ENCODE results near the gene PPP6R3.
A peak's percentile ranks its signal among the peaks of the same experiment; 100 is the strongest.
"Not testable (repeated sequence)": the region's sequence is repeated elsewhere in the genome, so short reads cannot be mapped to it uniquely, and the experiment has no call there.

Gene PPP6R3

DNA sequence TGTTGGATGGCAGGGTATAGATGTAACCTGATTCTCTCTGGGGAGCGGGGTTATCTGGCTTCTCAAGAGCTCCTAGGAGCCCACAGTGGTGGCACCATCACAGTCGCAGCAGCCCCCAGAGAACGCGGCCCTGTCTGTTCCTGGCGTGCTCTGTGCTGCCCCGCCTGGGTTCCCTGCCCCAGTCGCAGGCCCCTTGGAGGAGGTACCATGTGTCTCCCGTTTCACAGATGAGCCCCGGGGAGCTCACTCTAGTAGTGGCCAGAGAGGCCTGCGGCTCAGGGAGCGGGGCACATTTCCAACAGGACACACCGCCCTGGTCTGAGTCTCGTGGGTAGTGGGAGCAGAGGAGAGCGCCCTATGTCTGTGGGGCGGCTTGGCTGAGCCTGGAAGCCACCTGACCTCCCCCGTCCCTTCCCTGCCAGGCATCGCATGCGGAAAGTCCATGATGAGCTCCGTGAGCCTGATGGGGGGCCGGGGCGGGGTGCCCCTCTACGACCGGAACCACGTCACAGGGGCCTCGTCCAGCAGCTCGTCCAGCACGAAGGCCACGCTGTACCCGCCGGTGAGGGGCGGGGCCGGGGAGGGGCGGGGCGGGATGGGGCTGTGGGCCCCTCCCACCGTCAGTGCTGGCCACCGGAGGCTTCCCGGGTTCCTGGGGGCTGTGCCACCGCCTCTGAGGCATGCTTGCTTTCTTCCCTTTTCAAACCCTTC, 21.0 kb upstream of the PPP6R3 start:
- Histone ChIP-seq H3K4me3 (no peak overlapping the region), H3K27me3 (ENCODE audit: low read depth) (no peaks in the 10 kb centered on the region), H3K4me1 (0 out of 2 replicates have a peak, but pooled peaks cover 2% of the 10 kb centered on the region), H3K9me3 (no peaks in the 10 kb centered on the region), H3K36me3 (replicated peaks) (peaks cover 22% of the 10 kb centered on the region; the same call in 1 of the 2 replicates)
- in situ Hi-C loops (cut with MboI; ENCODE audit: low sequenced_read_pairs) = loop anchor here (10.0 kb wide), 1 partner anchor 185 kb away; no protein-coding TSS in a partner anchor
- no peak for DNase-seq (ENCODE audit: low spot score in 2 of 2)

DNA sequence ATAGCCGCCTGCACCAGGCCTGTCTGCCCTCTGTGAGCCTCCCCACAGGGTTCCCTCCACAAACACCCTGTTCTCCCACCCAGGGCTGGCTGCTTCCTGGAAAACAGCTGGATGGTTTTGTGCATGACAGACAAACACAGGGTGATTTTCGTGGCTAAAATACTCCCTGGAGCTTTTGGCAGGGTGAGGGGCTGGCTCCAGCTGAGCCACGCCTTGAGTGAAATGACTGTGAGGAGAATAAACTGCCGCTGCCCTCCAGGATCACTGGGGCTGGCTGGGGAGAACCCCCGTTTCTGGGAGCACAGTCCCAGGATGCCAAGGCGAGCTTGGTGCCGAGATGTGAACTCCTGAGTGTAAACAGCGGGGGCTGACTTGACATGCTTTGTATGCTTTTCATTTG, 20.3 kb upstream of the PPP6R3 start:
- no peak for DNase-seq (ENCODE audit: low spot score in 2 of 2)
- in situ Hi-C loops (cut with MboI; ENCODE audit: low sequenced_read_pairs) = loop anchor here (10.0 kb wide), 1 partner anchor 185 kb away; no protein-coding TSS in a partner anchor
- Histone ChIP-seq H3K4me3 (no peak overlapping the region), H3K36me3 (replicated peaks) (peaks cover 18% of the 10 kb centered on the region), H3K9me3 (no peaks in the 10 kb centered on the region), H3K4me1 (0 out of 2 replicates have a peak, but pooled peaks cover 2% of the 10 kb centered on the region), H3K27me3 (ENCODE audit: low read depth) (no peaks in the 10 kb centered on the region)

DNA sequence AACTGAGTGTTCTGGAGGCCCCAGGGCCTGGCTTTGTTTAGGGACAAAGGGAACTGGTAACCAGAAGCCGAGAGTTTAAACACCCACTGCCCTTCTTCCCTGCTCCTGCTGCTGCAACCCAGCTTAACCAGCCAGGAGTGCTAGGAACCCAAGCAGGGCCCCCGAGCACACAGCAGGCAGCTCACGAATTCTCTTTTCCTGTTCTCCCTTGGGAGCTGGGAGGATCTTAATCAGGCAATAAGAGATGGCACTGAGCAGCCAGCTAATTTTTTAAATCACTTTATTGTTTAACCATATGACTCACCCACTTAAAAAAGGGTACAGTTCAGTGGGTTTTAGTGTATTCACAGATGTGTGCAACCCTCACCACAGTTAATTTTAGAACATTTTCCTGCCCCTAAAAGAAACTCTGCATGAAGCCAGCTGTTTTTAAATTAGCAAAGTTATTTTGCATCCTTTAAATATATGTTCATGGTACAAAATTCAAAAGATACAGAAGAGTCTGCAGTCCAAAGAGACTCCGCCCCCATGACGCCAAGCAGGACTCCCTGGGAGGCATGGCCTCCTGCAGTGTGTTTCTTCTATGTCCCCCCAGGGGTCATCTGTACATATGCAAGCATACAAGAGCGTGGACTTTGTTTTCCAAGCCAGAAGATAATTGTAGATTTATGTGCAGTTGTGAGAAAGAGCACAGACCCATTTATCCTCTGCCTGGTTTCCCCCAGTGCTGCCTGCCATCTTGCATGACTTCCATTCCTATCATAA, 18.9 kb upstream of the PPP6R3 start:
- H3K4me3 ChIP-seq = no peak overlapping the region
- DNase-seq (ENCODE audit: low spot score in 2 of 2) = peak in 1 of 2 experiments; percentile 54
- 0 out of 2 replicates have a peak, but pooled peaks cover 2% of the 10 kb centered on the region for H3K4me1 ChIP-seq
- in situ Hi-C loops (cut with MboI; ENCODE audit: low sequenced_read_pairs) = loop anchor here (10.0 kb wide), 1 partner anchor 187 kb away; no protein-coding TSS in a partner anchor
- no peaks in the 10 kb centered on the region for H3K9me3 ChIP-seq
- peaks cover 21% of the 10 kb centered on the region for H3K36me3 ChIP-seq (replicated peaks)
- no peaks in the 10 kb centered on the region for H3K27me3 ChIP-seq (ENCODE audit: low read depth)

DNA sequence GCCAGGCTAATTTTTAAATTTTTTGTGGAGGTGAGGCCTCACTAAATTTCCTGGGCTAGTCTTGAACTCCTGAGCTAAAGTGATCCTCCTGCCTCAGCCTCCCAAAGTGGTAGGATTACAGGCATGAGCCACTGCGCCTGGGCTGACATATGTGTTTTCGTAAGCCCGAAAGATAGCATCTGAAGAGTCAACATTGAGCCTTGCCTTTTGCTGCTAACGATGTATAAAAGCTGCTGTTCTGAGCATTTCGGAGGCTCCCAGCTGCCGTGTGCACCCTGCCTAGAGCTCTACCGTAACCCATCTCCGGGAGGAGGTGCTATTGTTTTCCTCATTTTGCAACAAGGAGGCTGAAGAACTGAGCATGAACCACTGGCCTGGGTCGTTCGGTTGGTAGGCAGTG, 18.1 kb upstream of the PPP6R3 start:
- Histone ChIP-seq H3K9me3 (no peaks in the 10 kb centered on the region), H3K36me3 (replicated peaks) (peaks cover 28% of the 10 kb centered on the region), H3K4me1 (0 out of 2 replicates have a peak, but pooled peaks cover 2% of the 10 kb centered on the region), H3K4me3 (no peak overlapping the region), H3K27me3 (ENCODE audit: low read depth) (no peaks in the 10 kb centered on the region)
- no peak for DNase-seq (ENCODE audit: low spot score in 2 of 2)
- in situ Hi-C loops (cut with MboI; ENCODE audit: low sequenced_read_pairs) = loop anchor here (10.0 kb wide), 1 partner anchor 188 kb away; no protein-coding TSS in a partner anchor

DNA sequence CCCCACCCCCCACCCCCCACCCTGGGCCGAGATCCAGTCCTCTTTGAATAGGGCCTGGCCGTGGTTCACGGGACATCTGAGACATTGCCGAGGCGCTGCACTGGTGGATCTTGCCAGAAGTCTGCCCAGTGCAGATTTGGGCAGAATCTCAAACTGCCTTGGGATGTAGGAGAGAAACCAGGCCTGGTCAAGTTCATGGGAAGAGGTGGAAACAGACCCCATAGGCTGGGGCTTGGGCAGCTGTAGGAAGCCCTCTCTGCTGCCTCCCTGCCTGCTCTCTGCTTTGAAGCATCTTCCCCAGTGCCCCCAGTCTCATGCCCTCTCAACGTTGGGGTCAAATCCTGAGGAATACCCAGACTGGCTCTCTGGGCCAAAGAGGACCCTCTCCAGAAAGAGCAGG, 16.0 kb upstream of the PPP6R3 start:
- Histone ChIP-seq H3K36me3 (replicated peaks) (peaks cover 28% of the 10 kb centered on the region), H3K9me3 (no peaks in the 10 kb centered on the region), H3K27me3 (ENCODE audit: low read depth) (no peaks in the 10 kb centered on the region), H3K4me3 (no peak overlapping the region), H3K4me1 (0 out of 2 replicates have a peak, but pooled peaks cover 2% of the 10 kb centered on the region)
- no peak for DNase-seq (ENCODE audit: low spot score in 2 of 2)
- in situ Hi-C loops (cut with MboI; ENCODE audit: low sequenced_read_pairs) = loop anchor here (10.0 kb wide), 1 partner anchor 190 kb away; no protein-coding TSS in a partner anchor

DNA sequence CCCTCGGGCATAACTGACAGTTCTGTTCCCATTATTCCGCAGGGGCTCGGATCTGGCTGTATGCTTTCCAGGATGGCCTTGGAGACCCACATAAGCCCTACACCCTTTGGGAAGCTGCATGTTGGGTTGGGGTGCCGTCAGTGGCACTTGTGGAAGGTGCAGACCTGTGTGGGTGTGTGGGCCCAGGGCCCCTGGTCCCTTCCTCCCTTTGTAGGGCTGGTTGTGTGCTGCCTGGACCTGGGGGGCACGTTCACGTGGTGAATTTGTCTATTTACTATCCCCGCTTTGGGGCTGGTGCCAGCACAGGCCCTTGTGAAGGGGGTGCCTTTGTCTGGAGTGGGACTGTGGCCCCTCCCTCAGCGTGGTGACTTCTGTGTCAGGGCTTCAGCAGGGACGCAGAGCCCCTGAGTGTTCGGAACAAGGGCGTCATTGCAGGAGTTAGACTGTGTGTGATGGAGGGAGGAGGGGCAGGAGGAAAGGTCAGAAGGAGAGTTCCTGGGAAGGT, 15.0 kb upstream of the PPP6R3 start:
- no peaks in the 10 kb centered on the region for H3K27me3 ChIP-seq (ENCODE audit: low read depth)
- in situ Hi-C loops (cut with MboI; ENCODE audit: low sequenced_read_pairs) = loop anchor here (10.0 kb wide), 1 partner anchor 191 kb away; no protein-coding TSS in a partner anchor
- no peaks in the 10 kb centered on the region for H3K9me3 ChIP-seq
- 0 out of 2 replicates have a peak, but pooled peaks cover 2% of the 10 kb centered on the region for H3K4me1 ChIP-seq
- no peak for DNase-seq (ENCODE audit: low spot score in 2 of 2)
- peaks cover 28% of the 10 kb centered on the region for H3K36me3 ChIP-seq (replicated peaks)
- H3K4me3 ChIP-seq = no peak overlapping the region

DNA sequence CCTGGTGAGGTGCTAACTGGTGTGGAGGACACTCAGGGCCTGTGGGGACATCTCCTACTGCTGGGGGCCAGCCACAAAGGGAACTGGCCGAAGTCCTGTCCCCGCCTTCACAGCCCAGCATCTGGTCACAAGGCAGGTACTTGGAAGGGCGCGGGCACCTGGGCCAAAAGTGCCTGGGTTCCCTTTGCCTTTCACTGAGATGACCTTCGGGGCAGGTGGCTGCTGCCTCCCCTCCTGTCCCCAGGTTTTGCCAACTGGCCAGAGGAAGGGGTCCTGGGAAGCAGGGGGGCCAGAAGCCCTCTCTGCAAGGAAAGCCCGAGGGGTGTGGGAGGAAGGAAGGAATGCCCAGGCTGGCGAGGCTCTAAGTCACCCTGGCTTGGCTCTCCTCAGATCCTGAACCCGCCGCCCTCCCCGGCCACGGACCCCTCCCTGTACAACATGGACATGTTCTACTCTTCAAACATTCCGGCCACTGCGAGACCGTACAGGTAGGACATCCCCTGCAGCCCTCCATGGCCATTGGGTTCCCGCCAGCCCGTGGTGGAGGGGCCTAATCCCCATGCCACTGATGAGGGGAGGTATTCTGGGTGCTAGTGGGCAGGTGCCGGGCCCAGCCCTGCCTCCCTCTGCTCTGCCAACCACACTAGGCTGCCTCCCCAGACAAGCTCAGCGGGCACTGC, 14.4 kb upstream of the PPP6R3 start:
- Histone ChIP-seq H3K9me3 (no peaks in the 10 kb centered on the region), H3K4me1 (0 out of 2 replicates have a peak, but pooled peaks cover under 1% of the 10 kb centered on the region), H3K4me3 (no peak overlapping the region), H3K27me3 (ENCODE audit: low read depth) (no peaks in the 10 kb centered on the region), H3K36me3 (replicated peaks) (peaks cover 24% of the 10 kb centered on the region)
- no peak for DNase-seq (ENCODE audit: low spot score in 2 of 2)
- in situ Hi-C loops (cut with MboI; ENCODE audit: low sequenced_read_pairs) = loop anchor here (10.0 kb wide), 1 partner anchor 191 kb away; no protein-coding TSS in a partner anchor

DNA sequence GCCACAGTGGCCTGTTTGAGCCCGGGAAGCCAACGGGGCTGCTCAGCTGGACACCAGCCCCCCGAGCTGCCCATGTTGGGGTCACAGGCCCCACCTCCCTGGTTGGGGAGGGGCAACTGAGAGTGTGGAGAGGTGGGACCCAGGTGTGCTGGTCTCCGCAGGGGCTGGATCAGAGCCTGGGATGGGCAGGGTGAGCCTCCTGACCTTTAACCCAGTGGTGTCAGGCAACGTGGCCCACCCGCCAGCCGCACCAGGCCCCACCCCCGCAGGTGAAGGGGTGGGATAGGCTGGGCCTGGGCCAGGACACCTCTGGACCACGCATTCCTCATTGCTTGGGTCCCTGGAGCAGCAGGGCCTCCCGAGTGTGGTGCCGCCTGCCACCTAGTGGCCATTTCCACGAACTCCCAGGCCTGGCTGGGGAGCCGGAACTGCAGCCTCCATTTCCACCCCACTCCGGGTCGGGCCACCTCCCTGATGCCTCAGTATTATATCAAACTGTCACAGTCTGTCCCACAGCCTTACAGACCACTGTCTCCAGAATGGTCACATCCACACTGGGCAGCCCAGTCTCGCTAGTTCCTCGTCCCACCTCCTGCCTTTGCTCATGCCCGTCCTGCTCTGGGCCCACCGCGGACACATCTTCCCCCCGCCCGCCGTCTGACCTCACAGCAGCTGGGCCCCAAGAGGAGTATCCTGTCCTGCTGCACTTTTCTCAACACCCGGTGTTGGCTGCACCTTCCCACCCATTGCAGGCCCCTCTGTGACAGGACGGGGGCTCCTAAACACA, 13.3 kb upstream of the PPP6R3 start:
- H3K4me3 ChIP-seq = no peak overlapping the region
- no peaks in the 10 kb centered on the region for H3K27me3 ChIP-seq (ENCODE audit: low read depth)
- DNase-seq (ENCODE audit: low spot score in 2 of 2) = peak; percentile 42 to 86
- peaks cover 24% of the 10 kb centered on the region for H3K36me3 ChIP-seq (replicated peaks)
- in situ Hi-C loops (cut with MboI; ENCODE audit: low sequenced_read_pairs) = loop anchor here (10.0 kb wide), 1 partner anchor 192 kb away; no protein-coding TSS in a partner anchor
- H3K9me3 ChIP-seq = no peaks in the 10 kb centered on the region
- H3K4me1 ChIP-seq = no peaks in the 10 kb centered on the region

DNA sequence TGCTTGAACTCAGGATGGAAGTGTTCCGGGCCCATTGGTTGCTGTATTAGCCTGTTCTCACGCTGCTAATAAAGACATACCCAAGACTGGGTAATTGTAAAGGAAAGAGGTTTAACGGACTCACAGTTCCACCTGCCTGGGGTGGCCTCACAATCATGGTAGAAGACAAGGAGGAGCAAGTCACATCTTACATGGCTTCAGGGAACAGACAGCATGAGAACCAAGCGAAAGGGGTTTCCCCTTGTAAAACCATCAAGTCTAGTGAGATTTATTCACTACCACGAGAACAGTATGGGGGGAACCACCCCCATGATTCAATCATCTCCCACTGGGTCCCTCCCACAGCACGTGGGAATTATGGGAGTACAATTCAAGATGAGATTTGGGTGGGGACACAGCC, 12.6 kb upstream of the PPP6R3 start:
- not testable (repeated sequence) for DNase-seq (ENCODE audit: low spot score in 2 of 2); H3K27me3 ChIP-seq (ENCODE audit: low read depth); H3K4me3 ChIP-seq; H3K9me3 ChIP-seq; H3K4me1 ChIP-seq
- in situ Hi-C loops (cut with MboI; ENCODE audit: low sequenced_read_pairs) = loop anchor here (10.0 kb wide), 1 partner anchor 193 kb away; no protein-coding TSS in a partner anchor
- H3K36me3 ChIP-seq (replicated peaks) = peaks cover 24% of the 10 kb centered on the region

DNA sequence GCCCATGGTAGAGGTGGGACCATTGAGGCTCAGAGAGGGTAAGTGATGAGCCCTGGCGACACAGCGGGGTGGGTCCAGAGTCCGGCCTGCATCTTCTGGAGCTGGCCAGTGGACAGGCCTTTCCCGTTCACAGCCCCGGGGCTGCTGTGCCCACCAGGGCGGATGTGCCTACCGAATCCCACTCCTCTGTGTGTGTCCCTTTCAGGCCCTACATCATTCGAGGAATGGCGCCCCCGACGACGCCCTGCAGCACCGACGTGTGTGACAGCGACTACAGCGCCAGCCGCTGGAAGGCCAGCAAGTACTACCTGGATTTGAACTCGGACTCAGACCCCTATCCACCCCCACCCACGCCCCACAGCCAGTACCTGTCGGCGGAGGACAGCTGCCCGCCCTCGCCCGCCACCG, 11.9 kb upstream of the PPP6R3 start:
- no peaks in the 10 kb centered on the region for H3K27me3 ChIP-seq (ENCODE audit: low read depth)
- H3K9me3 ChIP-seq = no peaks in the 10 kb centered on the region
- H3K4me1 ChIP-seq = no peaks in the 10 kb centered on the region
- H3K4me3 ChIP-seq = no peak overlapping the region
- peaks cover 24% of the 10 kb centered on the region for H3K36me3 ChIP-seq (replicated peaks)
- DNase-seq (ENCODE audit: low spot score in 2 of 2) = no peak
- in situ Hi-C loops (cut with MboI; ENCODE audit: low sequenced_read_pairs) = loop anchor here (10.0 kb wide), 1 partner anchor 194 kb away; no protein-coding TSS in a partner anchor

DNA sequence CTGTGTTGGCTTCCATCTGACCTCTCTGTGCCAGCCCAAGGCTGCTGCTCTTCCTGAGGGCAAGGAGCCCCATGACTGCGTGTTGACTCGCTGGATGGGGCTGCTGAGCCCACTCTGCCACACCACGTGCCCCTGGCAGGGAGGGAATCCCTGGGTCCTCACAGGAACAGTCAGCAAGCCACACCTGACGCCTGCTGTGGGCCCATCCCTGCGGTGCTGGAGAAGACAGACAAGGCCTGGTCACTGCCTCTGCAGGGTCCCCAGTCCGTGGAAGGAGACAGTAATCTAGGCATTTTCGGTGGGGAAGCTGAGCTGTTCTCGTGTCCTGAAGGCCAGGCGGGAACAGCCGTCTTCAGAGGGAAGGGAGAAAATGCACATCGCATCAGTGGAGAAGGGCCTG, 10.6 kb upstream of the PPP6R3 start:
- Histone ChIP-seq H3K27me3 (ENCODE audit: low read depth) (no peaks in the 10 kb centered on the region), H3K4me1 (no peaks in the 10 kb centered on the region), H3K9me3 (no peaks in the 10 kb centered on the region), H3K4me3 (no peak overlapping the region), H3K36me3 (replicated peaks) (peaks cover 24% of the 10 kb centered on the region)
- no peak for DNase-seq (ENCODE audit: low spot score in 2 of 2)
- in situ Hi-C loops (cut with MboI; ENCODE audit: low sequenced_read_pairs) = loop anchor here (10.0 kb wide), 1 partner anchor 195 kb away; no protein-coding TSS in a partner anchor

DNA sequence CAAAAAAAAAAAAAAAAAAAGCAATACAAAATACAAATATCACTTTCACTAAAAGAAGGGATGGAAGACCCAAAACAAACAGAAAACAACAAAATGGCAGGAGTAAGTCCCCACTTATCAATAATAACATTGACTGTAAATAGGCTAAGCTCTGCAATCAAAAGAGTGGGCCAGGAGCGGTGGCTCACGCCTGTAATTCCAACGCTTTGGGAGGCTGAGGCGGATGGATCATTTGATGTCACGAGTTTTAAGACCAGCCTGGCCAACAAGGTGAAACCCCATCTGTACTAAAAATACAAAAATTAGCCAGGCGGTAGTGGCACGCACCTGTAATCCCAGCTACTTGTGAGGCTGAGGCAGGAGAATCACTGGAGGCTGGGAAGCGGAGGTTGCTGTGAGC, 9.8 kb upstream of the PPP6R3 start:
- Histone ChIP-seq H3K36me3 (replicated peaks) (peaks cover 21% of the 10 kb centered on the region), H3K4me3 (no peak overlapping the region), H3K27me3 (ENCODE audit: low read depth) (no peaks in the 10 kb centered on the region), H3K4me1 (no peaks in the 10 kb centered on the region), H3K9me3 (no peaks in the 10 kb centered on the region)
- in situ Hi-C loops (cut with MboI; ENCODE audit: low sequenced_read_pairs) = no loop called here
- no peak for DNase-seq (ENCODE audit: low spot score in 2 of 2)
